Measurements from ENCODE around the gene RYR1.
A peak's percentile ranks its signal among the peaks of the same experiment; 100 is the strongest.
"Not testable (repeated sequence)": the region's sequence is repeated elsewhere in the genome, so short reads cannot be mapped to it uniquely, and the experiment has no call there.

Gene RYR1

GRCh38 chr19:38464421-38465082 is 31.1 kb downstream of the RYR1 start:
- no peak for DNase-seq

- DNase-seq = no peak
Observed at GRCh38 chr19:38466050-38466449, 32.6 kb downstream of the RYR1 start.

GRCh38 chr19:38467541-38468525 is 34.3 kb downstream of the RYR1 start:
- no peak for DNase-seq

- no peak for DNase-seq
Observed at GRCh38 chr19:38469151-38469550, 35.7 kb downstream of the RYR1 start.

- no peak for DNase-seq
Observed at GRCh38 chr19:38470788-38471480, 37.4 kb downstream of the RYR1 start.

- DNase-seq = not testable (repeated sequence)
Observed at GRCh38 chr19:38472725-38473124, 39.2 kb downstream of the RYR1 start.

- DNase-seq = no peak
Observed at GRCh38 chr19:38473201-38473600, 39.7 kb downstream of the RYR1 start.

GRCh38 chr19:38475176-38475575 is 41.7 kb downstream of the RYR1 start:
- no peak for DNase-seq

- DNase-seq = peak; percentile 2
Observed at GRCh38 chr19:38478273-38478971, 44.9 kb downstream of the RYR1 start.

GRCh38 chr19:38482496-38482895 is 49.0 kb downstream of the RYR1 start:
- DNase-seq = no peak

- no peak for DNase-seq
Observed at GRCh38 chr19:38483016-38483630, 49.6 kb downstream of the RYR1 start.

GRCh38 chr19:38484747-38485146 is 51.3 kb downstream of the RYR1 start:
- DNase-seq = no peak

GRCh38 chr19:38485541-38486285 is 52.2 kb downstream of the RYR1 start:
- DNase-seq = no peak

GRCh38 chr19:38486731-38487336 is 53.3 kb downstream of the RYR1 start:
- DNase-seq = no peak

GRCh38 chr19:38488096-38488495 is 54.6 kb downstream of the RYR1 start:
- DNase-seq = no peak

GRCh38 chr19:38488776-38489481 is 55.4 kb downstream of the RYR1 start:
- no peak for DNase-seq

- no peak for DNase-seq
Observed at GRCh38 chr19:38490861-38491260, 57.4 kb downstream of the RYR1 start.

- no peak for DNase-seq
Observed at GRCh38 chr19:38492181-38492813, 58.8 kb downstream of the RYR1 start.

GRCh38 chr19:38494379-38494778 is 60.9 kb downstream of the RYR1 start:
- DNase-seq = no peak

GRCh38 chr19:38495375-38495774 is 61.9 kb downstream of the RYR1 start:
- DNase-seq = not testable (repeated sequence)
